Muscle of back (tissue), 11 donors: ENCODE measurements around the gene SLC2A13. TPM values are rescaled to one million over a fixed set of nuclear protein-coding genes. Genes with fewer than 3 reads are reported as not detected.

Experiments used
- DNase-seq, 3 donors: peaks; one replicate each; pipeline versions ENCODE4 v3.0.0 to v3.0.0-alpha.2; 2013
- polyA plus RNA-seq, 10 donors: library from polyadenylated mRNA; unstranded; fragments of 120-200 nt; gene quantifications; one replicate each; pipeline ENCODE4 v1.2.1, GENCODE V29; 2013; ENCODE audit not compliant: insufficient read length in 10 of 10

The SLC2A13 gene
- polyA plus RNA-seq, 10 donors = 3.8 to 7.0 (median 4.4) TPM

- no peak for DNase-seq
Observed at GRCh38 chr12:40000884-40001283, 105.0 kb downstream of the SLC2A13 start.

GRCh38 chr12:39993268-39993667 lies 112.6 kb downstream of the SLC2A13 start:
- DNase-seq = no peak

GRCh38 chr12:39990122-39991101 lies 115.5 kb downstream of the SLC2A13 start:
- peak; percentile 22 to 73 (median 38) for DNase-seq

GRCh38 chr12:39989501-39989900 lies 116.4 kb downstream of the SLC2A13 start:
- DNase-seq = no peak

- no peak for DNase-seq
Observed at GRCh38 chr12:39988574-39988973, 117.3 kb downstream of the SLC2A13 start.

- DNase-seq = no peak
Observed at GRCh38 chr12:39986674-39987073, 119.2 kb downstream of the SLC2A13 start.

- no peak for DNase-seq
Observed at GRCh38 chr12:39984670-39985069, 121.2 kb downstream of the SLC2A13 start.

GRCh38 chr12:39975374-39975918 lies 130.4 kb downstream of the SLC2A13 start:
- no peak for DNase-seq

- DNase-seq = no peak
Observed at GRCh38 chr12:39972119-39972518, 133.8 kb downstream of the SLC2A13 start.

- DNase-seq = no peak
Observed at GRCh38 chr12:39971348-39971747, 134.5 kb downstream of the SLC2A13 start.

- DNase-seq = no peak
Observed at GRCh38 chr12:39966721-39967120, 139.2 kb downstream of the SLC2A13 start.

GRCh38 chr12:39966256-39966655 lies 139.6 kb downstream of the SLC2A13 start:
- peak in 1 of 3 donors; percentile 10 for DNase-seq

GRCh38 chr12:39959467-39959866 lies 146.4 kb downstream of the SLC2A13 start:
- DNase-seq = no peak

- DNase-seq = no peak
Observed at GRCh38 chr12:39959031-39959430, 146.8 kb downstream of the SLC2A13 start.

- no peak for DNase-seq
Observed at GRCh38 chr12:39958377-39958776, 147.5 kb downstream of the SLC2A13 start.

- DNase-seq = no peak
Observed at GRCh38 chr12:39956725-39957124, 149.2 kb downstream of the SLC2A13 start.

- DNase-seq = no peak
Observed at GRCh38 chr12:39946361-39947280, 159.3 kb downstream of the SLC2A13 start.

- DNase-seq = no peak
Observed at GRCh38 chr12:39937119-39937518, 168.8 kb downstream of the SLC2A13 start.

GRCh38 chr12:39935839-39936238 lies 170.0 kb downstream of the SLC2A13 start:
- no peak for DNase-seq

- peak in 1 of 3 donors; percentile 8 for DNase-seq
Observed at GRCh38 chr12:39935275-39935674, 170.6 kb downstream of the SLC2A13 start.

GRCh38 chr12:39931857-39932256 lies 174.0 kb downstream of the SLC2A13 start:
- DNase-seq = no peak

GRCh38 chr12:39931231-39931630 lies 174.7 kb downstream of the SLC2A13 start:
- DNase-seq = no peak
